H1 (cell line): ENCODE results near the gene MIOX. TPM values are rescaled to one million over a fixed set of nuclear protein-coding genes. Genes with fewer than 3 reads are reported as not detected.

Source experiments
- ASH2L ChIP-seq: fragments of 200-600, 300-600 bp; sonication (generic); IDR thresholded peaks from one replicate; pipeline ENCODE4 v1.7.1; 2017; ENCODE audit warnings: low read length
- KDM1A ChIP-seq: fragments of 200-600, 300-600 bp; sonication (generic); IDR thresholded peaks from 2 replicates; pipeline ENCODE4 v1.7.1; 2016; ENCODE audit warnings: mild to moderate bottlenecking, low read length, borderline replicate concordance
- MAFK ChIP-seq: IDR thresholded peaks from 2 replicates; pipeline ENCODE4 v1.6.1; 2012; ENCODE audit warnings: low read depth, mild to moderate bottlenecking, improper control_type of control experiment, low read length
- NRF1 ChIP-seq: IDR thresholded peaks from 2 replicates; pipeline ENCODE4 v1.6.1; 2011; ENCODE audit warnings: mild to moderate bottlenecking, low read depth, low read length, improper control_type of control experiment
- RNF2 ChIP-seq: fragments of 200-900, 300-1000 bp; sonication (generic); IDR thresholded peaks from 2 replicates; pipeline ENCODE4 v1.7.1; 2016; ENCODE audit warnings: borderline replicate concordance, low read depth, mild to moderate bottlenecking, antibody characterized with exemption, low read length; ENCODE audit not compliant: poor library complexity, severe bottlenecking; ENCODE audit errors: missing control alignments
- SIRT6 ChIP-seq: IDR thresholded peaks from one replicate; pipeline ENCODE4 v1.7.1; 2012; ENCODE audit warnings: low read length, inconsistent platforms
- SUZ12 ChIP-seq: fragments of 200-600 bp; sonication (generic); IDR thresholded peaks from 2 replicates; pipeline ENCODE4 v1.6.1; 2012; ENCODE audit warnings: mild to moderate bottlenecking, inconsistent platforms, low read length, moderate library complexity, mixed read lengths
- polyA plus RNA-seq, 7 experiments: library from polyadenylated mRNA; depleted of rRNA in 3 of 7; stranded (reverse) in 5 of 7; unstranded in 2 of 7; fragments of >200 nt in 5 of 7; fragments of 200-250 nt in 2 of 7; gene quantifications; 1 replicate in 5 of 7; 2 replicates in 1 of 7; 4 replicates in 1 of 7; pipeline versions ENCODE4 v1.2.1 to v1.2.3, GENCODE V29; 2011 to 2013; ENCODE audit warnings: missing spikeins in 2 of 7, mixed read lengths in 2 of 7
- total RNA-seq: library from RNA; stranded (reverse); fragmentation: NEBNext Ultra II Directional; extraction: Animal tissue kit (Norgen Biotek cat#: 25700); gene quantifications from 2 replicates; pipeline ENCODE4 v1.2.1, GENCODE V29; 2021

MIOX gene
- total and polyA plus RNA-seq, 2 of the 8 experiments (the other 6 are each of a cell fraction or from before 2014, with no cell fraction given), result 0.30 to 0.32 TPM

DNA sequence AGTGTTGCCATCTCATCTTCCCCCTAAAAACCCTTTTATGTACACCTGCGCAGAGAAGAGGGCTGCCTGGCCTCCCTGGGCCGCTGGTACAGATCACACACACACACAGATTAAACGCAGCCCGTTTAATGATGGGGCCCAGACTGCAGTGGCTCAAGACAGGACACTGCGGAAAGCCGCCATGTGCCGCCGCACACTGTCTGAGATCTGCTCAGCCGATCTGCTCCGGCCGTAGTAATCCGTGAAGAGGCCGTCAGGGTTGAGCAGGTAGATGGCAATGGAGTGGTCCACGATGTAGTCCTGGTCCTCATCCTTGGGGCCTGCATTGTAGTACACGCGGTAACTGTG lies 36.8 kb downstream of the MIOX start (continued):
- TF ChIP-seq KDM1A (no peak), MAFK (no peak), RNF2 (no peak), ASH2L (no peak), NRF1 (no peak), SUZ12 (no peak), SIRT6 (no peak)
